K562 (cell line): ENCODE data around the gene ARHGAP24. TPM values are rescaled to one million over a fixed set of nuclear protein-coding genes. Genes with fewer than 3 reads are reported as not detected.

Experiments
- BRF2 ChIP-seq: IDR thresholded peaks from 3 replicates; pipeline ENCODE4 v1.6.1; 2011; ENCODE audit warnings: borderline replicate concordance, mild to moderate bottlenecking; ENCODE audit not compliant: insufficient read length, insufficient read depth
- CHD1 ChIP-seq: fragments of 200-600 bp; sonication (generic); IDR thresholded peaks from one replicate; pipeline ENCODE4 v1.6.1; 2012; ENCODE audit warnings: mild to moderate bottlenecking, moderate library complexity, low read length, inconsistent platforms
- CHD4 ChIP-seq: fragments of 200-600 bp; sonication (generic); IDR thresholded peaks from 3 replicates; pipeline ENCODE4 v1.6.1; 2012; ENCODE audit warnings: low read depth, mild to moderate bottlenecking, mixed read lengths, low read length, inconsistent platforms; ENCODE audit not compliant: insufficient read depth, insufficient replicate concordance, poor library complexity, severe bottlenecking
- EP400 ChIP-seq: fragments of 450-650 bp; IDR thresholded peaks from 2 replicates; pipeline ENCODE4 v1.6.1; 2017; ENCODE audit warnings: antibody characterized with exemption, mild to moderate bottlenecking, moderate library complexity
- JUN ChIP-seq, 2 experiments: sonication (generic) in 1 of 2; formaldehyde crosslinking in 1 of 2; IDR thresholded peaks; 2 replicates each; pipeline versions ENCODE4 v1.6.1 to v1.8.0; 2012 to 2022; ENCODE audit warnings: borderline replicate concordance in 2 of 2, mild to moderate bottlenecking in 2 of 2, improper control_type of control experiment in 1 of 2, low read depth in 1 of 2, low read length in 1 of 2, missing genetic modification reagents in 1 of 2
- NFE2 ChIP-seq: IDR thresholded peaks from 2 replicates; pipeline ENCODE4 v1.6.1; 2014; ENCODE audit warnings: antibody characterized with exemption, low read depth
- NFE2L1 ChIP-seq: fragments of 450-650 bp; IDR thresholded peaks from 2 replicates; pipeline ENCODE4 v1.6.1; 2016; ENCODE audit warnings: missing genetic modification characterization, low read depth, mild to moderate bottlenecking, missing compliant biosample characterization, moderate library complexity, borderline replicate concordance
- SIN3B ChIP-seq: fragments of 450-650 bp; IDR thresholded peaks from 2 replicates; pipeline ENCODE4 v1.6.1; 2017; ENCODE audit warnings: low read depth, mild to moderate bottlenecking, moderate library complexity
- SIX5 ChIP-seq, 2 experiments: IDR thresholded peaks; 2 replicates each; pipeline ENCODE4 v1.6.1; 2011; ENCODE audit warnings: low read length in 2 of 2, borderline replicate concordance in 1 of 2, low read depth in 1 of 2, mild to moderate bottlenecking in 1 of 2, moderate library complexity in 1 of 2; ENCODE audit not compliant: insufficient read depth in 1 of 2
- SPI1 ChIP-seq: IDR thresholded peaks from 2 replicates; pipeline ENCODE4 v1.6.1; 2011; ENCODE audit warnings: low read depth, low read length, control low read depth, borderline replicate concordance
- TAF7 ChIP-seq: fragments of 450-650 bp; IDR thresholded peaks from 2 replicates; pipeline ENCODE4 v1.6.1; 2016; ENCODE audit warnings: missing genetic modification characterization, missing compliant biosample characterization
- USF1 ChIP-seq: sonication (generic); formaldehyde crosslinking; IDR thresholded peaks from 2 replicates; pipeline ENCODE4 v1.9.0; 2022; ENCODE audit warnings: mild to moderate bottlenecking, missing genetic modification reagents
- ZBTB33 ChIP-seq: sonication (generic); formaldehyde crosslinking; IDR thresholded peaks from 2 replicates; pipeline ENCODE4 v1.8.1; 2023; ENCODE audit warnings: mild to moderate bottlenecking, missing genetic modification reagents
- ZC3H11A ChIP-seq: IDR thresholded peaks from 2 replicates; pipeline ENCODE4 v1.6.1; 2012; ENCODE audit warnings: low read depth, low read length, improper control_type of control experiment
- ZNF324 ChIP-seq: fragments of 250-450 bp; sonication (Bioruptor Pico); IDR thresholded peaks from 2 replicates; pipeline ENCODE4 v1.4.0; 2020; ENCODE audit warnings: mild to moderate bottlenecking
- ZNF518B ChIP-seq: fragments of 250-450 bp; sonication (Bioruptor Pico); IDR thresholded peaks from 2 replicates; pipeline ENCODE4 v1.5.0; 2021; ENCODE audit warnings: mild to moderate bottlenecking, moderate library complexity
- polyA plus RNA-seq, 8 experiments: library from polyadenylated mRNA; depleted of rRNA in 4 of 8; stranded (reverse) in 5 of 8; unstranded in 3 of 8; fragments of >200 nt; fragmentation: Nextera tagmentation in 2 of 8; fragmentation: Illumina TruSeq in 1 of 8; extraction: Ambion mirVana in 2 of 8; extraction: Trizol in 1 of 8; gene quantifications; 2 replicates each; pipeline versions ENCODE4 v1.2.1 to v1.2.3, GENCODE V29; 2011 to 2014; ENCODE audit warnings: inconsistent platforms in 1 of 8, missing spikeins in 1 of 8
- total RNA-seq, 7 experiments: library from RNA; depleted of rRNA in 6 of 7; stranded (reverse); fragments of >200 nt in 6 of 7; fragmentation: Illumina TruSeq in 2 of 7; extraction: Trizol in 2 of 7; gene quantifications; 2 replicates each; pipeline versions ENCODE4 v1.2.1 to v1.2.3, GENCODE V29; 2011 to 2021; ENCODE audit warnings: low replicate concordance in 1 of 7
- TF ChIP-seq, protein P1 (sequence below): fragments of 250-450 bp; sonication (Bioruptor Pico); IDR thresholded peaks from 2 replicates; pipeline ENCODE4 v1.5.0; 2021; ENCODE audit warnings: mild to moderate bottlenecking, borderline replicate concordance

ARHGAP24 gene
- total and polyA plus RNA-seq, 9 of the 15 experiments (the other 6 are each of a cell fraction or from before 2014, with no cell fraction given), result 8.0 to 22.6 (median 14.0) TPM

GRCh38 chr4:85725721-85726170 lies 250.8 kb downstream of the ARHGAP24 start (continued):
- TF ChIP-seq ZBTB33 (no peak), ZNF324 (CRISPR knock-in tag) (no peak), CHD4 (no peak), ZC3H11A (no peak), SPI1 (peak; percentile 100), ZNF518B (CRISPR knock-in tag) (no peak), BRF2 (no peak), SIN3B (no peak), EP400 (no peak), TAF7 (tag) (no peak), USF1 (no peak), CHD1 (no peak), SIX5 (IDR thresholded peaks at IDR 0.05; ENCODE audit: borderline replicate concordance in 1 of 2, insufficient read depth in 1 of 2, low read depth in 1 of 2, low read length in 2 of 2) (no peak), JUN (IDR thresholded peaks at IDR 0.05; ENCODE audit: borderline replicate concordance, low read depth, low read length) (peak; percentile 42; the same call in 1 of the 2 replicates), JUN (CRISPR knock-in tag; IDR thresholded peaks at IDR 0.05; ENCODE audit: borderline replicate concordance) (no peak), NFE2L1 (no peak), NFE2 (no peak)
- TF ChIP-seq, protein P1, sequence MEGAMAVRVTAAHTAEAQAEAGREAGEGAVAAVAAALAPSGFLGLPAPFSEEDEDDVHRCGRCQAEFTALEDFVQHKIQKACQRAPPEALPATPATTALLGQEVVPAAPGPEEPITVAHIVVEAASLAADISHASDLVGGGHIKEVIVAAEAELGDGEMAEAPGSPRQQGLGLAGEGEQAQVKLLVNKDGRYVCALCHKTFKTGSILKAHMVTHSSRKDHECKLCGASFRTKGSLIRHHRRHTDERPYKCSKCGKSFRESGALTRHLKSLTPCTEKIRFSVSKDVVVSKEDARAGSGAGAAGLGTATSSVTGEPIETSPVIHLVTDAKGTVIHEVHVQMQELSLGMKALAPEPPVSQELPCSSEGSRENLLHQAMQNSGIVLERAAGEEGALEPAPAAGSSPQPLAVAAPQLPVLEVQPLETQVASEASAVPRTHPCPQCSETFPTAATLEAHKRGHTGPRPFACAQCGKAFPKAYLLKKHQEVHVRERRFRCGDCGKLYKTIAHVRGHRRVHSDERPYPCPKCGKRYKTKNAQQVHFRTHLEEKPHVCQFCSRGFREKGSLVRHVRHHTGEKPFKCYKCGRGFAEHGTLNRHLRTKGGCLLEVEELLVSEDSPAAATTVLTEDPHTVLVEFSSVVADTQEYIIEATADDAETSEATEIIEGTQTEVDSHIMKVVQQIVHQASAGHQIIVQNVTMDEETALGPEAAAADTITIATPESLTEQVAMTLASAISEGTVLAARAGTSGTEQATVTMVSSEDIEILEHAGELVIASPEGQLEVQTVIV (CRISPR knock-in tag), result no peak
